Activated CD4-positive, alpha-beta T cell treated with anti-CD3 and anti-CD28 coated beads for 48 hours (primary cell): ENCODE measurements around the gene DDX1.

Source experiments
- DNase-seq: peaks from one replicate; pipeline ENCODE4 v3.0.0-alpha.2; 2020

Gene DDX1

DNA sequence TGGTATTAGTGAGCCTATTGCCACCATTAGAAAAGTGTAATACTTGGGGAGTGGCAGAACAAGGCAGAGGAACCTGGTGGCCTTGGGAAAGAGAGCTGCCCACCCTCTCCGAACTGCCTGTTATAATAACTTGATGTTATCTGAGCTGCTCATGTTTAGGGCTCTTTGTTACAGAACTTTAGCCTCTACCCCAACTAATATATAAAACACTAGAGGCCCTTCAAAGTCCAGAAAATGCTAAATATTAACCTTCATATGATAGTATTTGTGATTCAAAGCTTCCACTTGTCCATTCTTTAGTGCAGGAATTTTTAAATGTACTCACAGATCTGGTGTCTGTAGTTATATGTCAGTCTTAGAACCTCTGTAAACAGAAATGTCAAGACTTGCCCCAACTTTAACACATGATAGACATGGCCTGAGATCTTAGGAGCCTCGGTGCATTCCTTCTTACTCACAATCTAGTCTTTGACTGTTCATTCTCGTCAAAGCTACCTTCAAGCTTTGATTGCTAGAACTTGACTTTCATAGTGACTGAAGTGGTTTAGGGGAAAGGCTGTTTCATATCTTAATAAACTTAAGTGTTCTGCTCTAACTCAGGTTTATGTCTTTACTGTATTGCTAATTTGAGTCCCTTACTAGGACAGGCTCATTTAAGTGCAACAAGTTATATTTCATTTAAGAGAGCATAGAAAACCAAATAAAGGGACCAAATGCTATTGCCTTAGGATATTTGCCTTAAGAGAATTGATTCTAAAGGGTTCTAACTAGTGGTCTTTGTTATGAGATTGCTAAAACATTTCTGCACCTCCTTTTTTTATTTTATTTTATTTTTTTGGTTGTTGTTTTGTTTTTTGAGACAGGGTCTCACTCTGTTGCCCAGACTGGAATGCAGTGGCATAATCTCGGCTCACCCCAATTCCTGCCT, 41.6 kb downstream of the DDX1 start:
- DNase-seq: no peak

DNA sequence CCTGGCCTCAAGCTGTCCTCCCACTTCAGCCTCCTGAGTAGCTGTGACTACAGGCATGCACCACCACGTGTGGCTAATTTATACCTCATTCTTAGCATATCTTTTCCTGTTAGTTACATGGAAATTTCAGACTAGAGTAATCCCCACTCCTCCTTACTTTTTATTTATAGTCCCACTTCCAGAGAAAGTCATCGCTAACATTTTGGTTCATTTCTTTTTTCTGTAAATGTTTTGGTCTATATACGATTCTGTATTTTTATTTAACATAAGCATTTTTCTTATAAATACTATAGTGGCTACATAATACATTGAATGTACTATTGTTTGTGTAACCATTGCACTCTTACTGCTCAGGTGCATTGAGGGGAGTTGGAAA, 42.3 kb downstream of the DDX1 start:
- no peak for DNase-seq

DNA sequence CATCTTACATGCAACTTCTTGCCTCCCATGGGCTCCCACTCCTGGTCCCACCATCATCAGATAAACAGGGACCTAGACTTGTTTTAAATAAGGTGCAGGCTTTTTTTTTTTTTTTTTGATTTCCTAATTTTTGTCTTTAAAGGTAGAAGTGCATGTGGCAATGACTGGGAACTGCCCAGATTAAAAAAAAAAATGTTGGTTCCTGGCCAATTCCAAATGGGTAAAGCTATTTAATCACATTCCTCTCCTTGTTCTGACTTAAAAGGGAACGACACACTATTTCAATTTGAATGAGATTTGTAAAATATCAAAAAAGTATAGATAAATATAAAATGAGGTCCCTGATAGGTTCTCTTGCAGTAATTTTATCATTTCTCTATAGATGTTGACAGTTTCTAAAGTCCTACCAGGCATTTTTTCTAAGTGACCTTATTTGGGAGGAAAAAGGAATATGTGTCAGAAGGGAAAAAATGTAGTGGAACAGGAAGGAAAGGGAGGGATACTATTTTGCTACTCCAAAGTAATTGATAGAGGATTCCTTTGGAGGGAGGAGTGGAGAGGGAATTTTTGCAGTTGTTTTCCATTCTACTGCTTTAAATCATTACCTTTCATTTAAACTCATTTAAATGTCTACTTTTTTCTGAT, 43.3 kb downstream of the DDX1 start:
- no peak for DNase-seq

DNA sequence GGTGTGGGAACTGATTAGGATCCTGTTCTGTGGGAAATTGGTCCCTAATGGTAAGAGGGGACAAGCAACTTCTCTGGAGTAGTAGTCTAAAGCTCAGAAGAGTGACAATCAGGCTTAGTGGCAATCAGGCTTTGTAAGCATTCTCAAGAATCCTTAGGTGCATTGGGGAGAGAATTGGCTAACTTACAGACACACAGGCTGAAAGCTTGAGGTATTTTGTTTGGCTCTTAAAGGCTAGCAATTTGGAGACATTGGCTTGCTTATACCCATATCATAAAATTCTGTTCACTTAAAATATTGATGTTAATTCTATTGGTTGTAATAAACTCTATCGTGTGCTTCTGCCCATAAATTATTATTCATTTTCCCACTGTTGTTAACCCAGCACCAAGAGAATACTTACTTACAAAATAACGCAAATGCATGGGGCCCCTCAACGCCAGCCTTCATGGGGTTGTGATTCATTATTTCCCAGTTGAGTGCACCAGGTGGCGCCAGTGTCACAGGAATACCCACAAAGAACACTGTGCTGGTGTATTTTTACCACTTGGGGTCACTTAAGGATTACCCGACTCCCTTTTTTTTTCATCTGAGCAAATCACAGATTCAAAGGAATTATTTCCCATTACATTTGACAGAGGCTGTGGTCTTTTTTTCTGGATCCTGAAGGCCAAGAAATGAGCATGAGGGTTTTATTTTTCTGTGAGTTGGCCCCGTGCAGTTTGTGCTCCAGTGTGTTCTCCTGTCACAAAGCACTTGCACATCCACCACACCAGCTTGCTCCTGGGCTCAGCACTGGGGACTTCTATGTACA, 45.5 kb downstream of the DDX1 start:
- peak; percentile 68 for DNase-seq

DNA sequence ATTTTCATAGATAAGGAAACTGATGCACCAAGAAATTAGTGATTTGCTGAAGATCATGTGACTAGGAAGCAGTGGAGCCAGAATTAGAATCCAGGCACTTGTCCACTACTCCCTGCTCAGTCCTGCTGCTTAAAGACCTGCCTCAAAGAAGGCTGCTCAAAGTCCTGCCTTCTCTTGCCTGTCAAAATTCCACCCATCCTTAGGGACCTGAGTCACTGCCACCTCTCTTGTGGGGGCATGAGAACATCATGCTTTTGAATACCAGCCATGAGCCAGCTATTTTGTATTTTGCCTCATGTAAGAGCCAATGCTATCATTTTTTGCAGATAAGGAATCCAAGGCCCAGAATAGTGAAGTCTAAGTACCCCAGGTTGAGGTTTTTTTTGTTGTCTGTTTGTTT, 47.1 kb downstream of the DDX1 start:
- DNase-seq: no peak

DNA sequence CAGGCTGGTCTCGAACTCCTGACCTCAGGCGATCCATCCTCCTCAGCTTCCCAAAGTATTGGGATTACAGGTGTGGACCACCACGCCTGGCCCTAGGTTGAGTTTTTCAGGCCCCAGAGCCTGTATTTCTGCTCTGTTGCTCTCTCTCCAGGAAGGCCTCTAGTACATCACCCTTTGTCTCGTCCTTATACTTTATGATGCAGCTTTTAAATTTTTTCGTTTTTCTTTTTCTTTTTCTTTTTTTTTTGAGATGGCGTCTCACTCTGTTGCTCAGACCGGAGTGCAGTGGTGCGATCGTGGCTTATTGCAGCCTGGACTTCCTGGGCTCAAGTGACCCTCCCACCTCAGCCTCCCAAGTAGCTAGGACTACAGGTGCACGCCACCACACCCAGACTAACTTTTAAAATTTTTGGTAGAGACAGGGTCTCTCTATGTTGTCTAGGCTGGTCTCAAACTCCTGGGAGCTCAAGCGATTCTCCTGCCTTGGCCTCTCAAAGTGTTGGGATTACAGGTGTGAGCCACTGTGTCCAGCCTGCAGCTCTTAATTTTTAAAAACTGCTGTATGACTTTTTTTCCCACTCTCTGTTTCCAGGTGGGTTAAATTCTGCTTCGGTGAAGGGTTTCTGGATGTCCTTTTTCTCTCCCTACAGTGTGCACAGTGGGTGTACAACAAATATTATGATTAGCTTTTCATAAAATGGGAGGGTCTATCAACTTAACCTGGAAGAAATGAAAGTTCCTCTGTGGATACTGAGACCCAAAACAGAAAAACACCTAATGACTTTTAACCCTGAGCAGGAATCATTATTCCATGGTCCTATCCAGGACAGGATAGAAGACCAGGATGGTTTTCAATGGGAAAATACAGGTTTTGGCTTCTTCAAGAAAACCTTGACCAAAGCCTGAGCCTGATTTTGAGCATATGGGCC, 47.9 kb downstream of the DDX1 start:
- no peak for DNase-seq

DNA sequence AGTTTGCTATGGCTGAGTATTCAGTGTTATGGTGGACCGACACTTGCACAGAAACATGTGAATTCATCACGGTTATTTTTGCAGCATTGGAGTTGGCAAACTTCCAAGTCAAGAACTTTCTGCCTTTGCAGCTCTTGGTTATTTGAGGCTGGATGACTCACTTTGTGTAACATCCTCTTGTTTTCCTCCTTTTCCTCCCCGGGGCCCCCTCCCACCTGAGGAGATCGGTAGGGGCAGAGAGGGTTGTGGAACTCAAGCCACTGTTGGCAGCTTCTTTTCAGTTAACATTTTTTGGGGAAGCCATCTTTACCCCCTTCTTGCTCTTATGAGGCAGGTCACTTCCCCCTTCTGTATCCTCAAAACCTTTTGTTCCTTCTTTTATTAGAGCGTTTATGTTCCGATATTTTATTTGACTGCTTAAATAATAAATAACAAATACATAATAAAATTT, 48.6 kb downstream of the DDX1 start:
- no peak for DNase-seq

DNA sequence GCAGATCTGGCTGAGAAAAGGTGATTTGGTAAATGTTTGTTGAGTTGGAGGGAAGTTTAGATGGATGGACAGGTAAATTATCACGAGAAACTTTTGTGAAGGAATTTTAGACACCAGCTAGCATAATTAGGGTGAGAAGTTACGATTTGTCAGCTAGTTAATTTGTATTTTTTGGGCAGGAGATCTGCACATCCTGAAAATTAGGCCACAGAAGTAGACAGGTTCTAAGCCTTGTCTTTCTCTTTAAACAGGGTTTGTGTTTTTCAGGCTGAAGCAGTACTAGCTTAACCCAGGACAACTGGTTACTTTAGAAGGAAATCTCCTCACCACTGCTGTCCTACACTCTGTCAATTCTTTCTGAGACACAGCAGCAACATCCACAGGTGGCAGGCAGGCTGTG, 49.1 kb downstream of the DDX1 start:
- DNase-seq: no peak

DNA sequence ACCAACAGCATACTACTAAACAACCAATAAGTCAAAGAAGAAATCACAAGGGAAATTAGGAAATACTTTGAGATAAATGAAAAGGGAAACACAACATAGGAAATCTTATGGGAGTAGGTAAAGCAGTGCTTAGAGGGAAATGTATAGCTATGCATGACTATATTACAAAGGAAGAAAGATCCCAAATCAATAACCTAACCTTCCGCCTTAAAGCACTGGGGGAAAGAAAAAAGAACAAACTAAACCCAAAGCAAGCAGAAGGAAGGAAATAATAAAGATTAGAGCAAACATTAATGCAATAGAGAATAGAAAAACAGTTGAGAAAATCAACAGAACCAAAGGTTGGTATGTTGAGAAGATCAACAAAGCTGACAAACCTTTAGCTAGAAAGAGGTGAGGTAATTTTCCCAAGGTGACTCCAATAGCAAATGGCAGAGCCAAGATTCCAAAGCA, 49.9 kb downstream of the DDX1 start:
- DNase-seq: no peak

DNA sequence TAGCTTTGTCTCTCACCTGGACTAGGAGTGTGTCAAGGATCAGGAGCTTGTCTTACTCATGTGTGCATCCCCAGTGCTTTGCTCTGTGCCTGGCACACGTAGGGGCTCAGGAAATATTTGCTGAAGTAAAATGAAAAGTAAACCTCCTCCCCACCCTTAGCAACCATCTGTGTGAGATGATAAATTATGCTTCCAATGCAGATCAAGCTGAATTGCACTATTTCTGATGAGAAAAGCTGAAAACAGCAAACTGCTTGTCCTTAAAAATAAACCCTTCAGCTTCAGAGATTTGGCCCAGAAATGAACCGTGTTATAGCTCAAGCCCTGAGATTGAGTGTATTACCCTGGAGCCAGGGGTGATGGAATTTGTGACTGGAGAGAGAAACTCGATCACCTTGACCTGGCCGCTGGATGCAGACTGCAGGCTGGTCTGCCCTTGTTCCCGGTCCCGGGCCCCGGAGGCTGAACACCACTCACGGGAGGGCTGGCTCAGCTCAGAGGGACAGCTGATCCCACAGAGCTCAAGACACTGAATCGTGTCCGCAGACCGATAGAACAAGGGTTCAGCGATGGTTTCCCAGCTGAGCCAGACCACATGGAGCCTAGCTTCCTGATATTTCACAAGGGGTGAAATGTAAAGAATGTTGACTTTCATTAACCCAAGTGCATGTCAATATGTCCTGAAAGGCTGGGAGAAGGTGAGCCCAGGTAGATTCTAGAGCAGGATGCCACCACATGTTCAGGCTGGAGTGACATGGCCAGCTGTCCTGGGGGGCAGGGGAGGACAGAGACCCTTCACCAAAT, 50.5 kb downstream of the DDX1 start:
- DNase-seq: no peak

DNA sequence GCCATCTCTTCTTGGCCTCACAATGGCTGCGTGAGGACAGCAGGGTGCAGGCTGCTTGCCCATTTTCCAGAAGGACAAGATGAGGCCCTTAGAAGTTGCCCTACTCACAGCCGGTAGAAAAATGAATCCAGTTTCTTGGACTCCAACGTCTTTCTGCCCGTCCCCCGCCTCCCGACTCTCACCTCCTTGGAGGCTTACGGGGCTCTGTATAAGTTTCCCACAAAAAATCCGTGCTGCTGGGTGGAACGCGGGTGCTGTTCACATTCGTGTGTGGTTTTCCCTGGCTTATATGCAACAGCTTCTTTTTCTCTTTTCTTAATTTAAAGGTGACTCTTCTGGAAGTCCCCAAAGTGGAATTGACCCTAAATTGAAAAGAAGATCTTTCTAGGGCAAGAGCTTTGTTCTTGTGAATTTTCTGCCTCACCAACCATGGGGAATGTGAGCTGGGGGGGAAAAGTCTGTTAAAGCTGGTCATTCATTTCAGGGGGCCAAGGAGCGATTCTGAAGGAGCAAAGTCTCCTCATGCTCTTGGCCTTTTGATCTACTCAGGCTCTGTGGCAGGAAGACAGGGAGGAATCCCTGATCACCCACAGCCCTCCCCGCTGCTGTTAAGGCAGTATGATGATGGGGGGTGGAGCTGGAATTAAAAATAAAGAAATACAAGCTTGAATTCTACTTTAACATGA, 51.3 kb downstream of the DDX1 start:
- no peak for DNase-seq

DNA sequence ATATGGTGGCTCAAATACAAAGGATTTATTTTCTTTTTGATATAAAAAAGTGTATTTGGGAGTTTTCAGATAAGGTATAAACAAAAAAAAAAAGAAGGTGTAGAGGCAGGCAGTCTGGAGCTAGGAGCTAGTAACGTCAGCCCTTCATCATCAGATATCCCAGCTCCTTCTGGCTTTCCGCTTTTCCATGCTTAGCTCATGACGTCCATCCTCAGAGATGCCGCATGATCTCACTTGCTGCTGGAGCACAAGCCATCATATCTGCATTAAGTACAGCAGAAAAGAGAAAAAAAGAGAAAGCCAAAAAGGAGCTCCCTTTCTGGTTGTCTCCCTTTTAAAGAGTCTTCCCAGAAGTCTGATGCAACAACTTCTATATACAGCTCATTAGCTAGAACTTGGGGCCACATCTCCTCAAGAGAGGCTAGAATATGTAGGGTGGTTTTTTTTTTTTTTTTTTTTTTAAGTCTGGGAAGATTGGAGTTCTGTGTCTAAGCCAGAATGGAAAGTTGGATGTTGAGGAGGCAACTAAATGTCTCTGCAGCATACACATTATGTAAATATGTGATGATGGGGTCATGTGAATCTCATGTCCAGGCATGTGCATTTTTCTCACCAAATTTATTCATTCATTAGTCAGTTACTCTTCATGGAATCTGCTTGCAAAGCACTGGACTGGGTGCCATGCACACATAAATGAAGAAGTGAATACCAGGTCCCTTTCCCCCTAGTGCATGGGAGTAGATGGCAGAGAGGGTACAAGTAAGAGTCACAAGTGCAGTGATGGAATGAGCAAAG, 52.3 kb downstream of the DDX1 start:
- no peak for DNase-seq

DNA sequence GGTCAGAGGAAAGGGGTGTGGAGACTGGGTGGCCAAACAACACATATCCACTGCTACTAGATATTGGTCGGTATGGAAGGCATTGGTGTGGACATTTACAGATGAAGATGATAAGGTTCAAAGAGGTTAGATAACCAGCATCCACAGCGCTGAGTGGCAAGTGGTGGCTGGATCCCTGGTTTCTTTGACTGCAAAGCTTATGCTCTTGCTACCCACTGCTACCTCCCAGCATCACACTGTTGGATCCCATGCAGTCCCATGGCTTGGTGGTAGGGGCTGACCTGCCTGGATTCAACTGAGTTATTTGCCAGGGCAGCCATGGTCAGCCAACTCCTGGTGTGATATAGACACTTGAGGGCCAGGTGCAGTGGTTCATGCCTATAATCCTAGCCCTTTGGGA, 53.6 kb downstream of the DDX1 start:
- no peak for DNase-seq

DNA sequence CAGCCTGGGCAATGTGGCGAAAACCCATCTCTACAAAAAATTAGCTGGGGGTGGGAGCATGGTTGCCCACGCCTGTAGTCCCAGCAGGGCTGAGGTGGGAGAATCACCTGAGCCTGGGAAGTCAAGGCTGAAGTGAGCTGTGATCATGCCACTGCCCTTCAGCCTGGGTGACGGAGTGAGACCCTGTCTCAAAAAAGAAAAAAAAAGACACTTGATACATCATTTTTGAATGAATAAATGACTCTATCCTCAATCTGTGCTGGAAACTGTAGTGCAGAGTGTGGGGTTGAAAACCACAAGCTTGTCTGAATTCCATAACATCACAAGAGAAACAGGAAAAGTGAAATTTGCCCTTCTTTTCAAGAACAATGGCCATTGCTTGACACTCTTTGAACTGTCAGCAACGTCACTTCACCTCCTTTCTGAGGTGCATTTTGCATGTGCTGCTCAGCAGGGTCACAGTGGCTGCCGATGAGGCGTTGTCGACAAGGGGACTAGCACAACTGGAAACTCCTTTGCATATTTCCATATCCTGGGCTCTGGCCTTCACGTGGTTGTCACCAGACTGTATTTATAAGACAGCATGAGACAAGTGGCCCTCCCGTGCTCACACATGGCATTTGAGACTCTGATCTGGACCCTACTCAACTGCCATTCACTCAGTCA, 54.2 kb downstream of the DDX1 start:
- no peak for DNase-seq

DNA sequence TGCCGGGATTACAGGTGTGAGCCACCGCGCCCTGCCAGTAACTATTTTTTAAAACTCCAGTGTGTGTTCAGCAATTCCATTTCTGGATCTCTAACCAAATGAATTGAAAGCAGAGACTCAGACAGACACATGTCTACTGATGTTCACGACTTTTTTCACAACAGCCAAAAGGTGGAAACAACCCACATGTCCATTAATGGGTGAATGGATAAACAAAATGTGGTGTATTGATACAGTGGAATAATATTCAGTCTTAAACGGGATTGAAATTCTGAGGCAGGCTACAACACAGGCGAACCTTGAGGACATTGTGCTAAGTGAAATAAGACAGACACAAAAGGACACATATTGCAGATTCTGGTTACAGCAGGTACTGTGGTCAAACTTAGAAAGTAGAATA, 55.0 kb downstream of the DDX1 start:
- no peak for DNase-seq

DNA sequence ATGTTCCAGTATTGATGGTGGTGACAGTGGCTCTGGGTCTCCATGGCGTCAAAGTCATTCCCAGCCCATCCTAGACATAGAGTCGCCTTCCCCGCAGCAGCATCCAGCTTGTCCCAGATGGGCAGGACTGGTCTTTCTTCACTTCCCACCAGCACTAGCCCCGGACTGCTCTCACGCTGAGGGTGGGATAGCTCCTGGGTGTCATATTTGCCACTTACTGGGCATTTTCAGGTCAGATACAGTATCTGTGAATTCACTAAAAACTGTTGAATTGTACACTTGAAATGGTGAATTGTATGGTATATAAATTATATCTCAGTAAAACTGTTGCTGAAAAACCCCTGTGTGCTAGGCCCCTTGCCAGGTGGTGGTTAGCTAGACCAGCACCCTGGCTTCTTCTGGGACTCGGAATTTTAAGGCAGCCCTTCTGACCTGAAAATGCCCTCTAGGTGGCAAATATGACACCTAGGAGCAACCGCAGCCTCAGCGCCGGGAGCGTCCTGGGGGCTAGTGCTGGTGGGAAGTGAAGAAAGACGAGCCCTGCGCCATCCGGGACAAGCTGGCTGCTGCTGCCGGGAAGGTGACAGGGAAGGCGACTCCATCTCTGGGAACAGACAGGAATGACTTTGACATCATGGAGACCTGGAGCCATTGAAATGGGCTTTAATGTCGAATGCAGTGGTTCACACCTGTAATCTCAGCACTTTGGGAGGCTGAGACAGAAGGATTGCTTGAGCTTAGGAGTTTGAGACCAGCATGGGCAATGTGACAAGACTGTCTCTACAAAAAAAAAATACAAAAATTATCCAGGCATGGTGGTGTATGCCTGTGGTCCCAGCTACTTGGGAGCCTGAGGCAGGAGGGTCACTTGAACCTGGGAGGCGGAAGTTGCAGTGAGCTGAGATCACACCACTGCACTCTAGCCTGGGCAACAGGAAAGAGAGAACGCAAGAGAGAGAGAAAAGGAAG, 56.2 kb downstream of the DDX1 start:
- no peak for DNase-seq

DNA sequence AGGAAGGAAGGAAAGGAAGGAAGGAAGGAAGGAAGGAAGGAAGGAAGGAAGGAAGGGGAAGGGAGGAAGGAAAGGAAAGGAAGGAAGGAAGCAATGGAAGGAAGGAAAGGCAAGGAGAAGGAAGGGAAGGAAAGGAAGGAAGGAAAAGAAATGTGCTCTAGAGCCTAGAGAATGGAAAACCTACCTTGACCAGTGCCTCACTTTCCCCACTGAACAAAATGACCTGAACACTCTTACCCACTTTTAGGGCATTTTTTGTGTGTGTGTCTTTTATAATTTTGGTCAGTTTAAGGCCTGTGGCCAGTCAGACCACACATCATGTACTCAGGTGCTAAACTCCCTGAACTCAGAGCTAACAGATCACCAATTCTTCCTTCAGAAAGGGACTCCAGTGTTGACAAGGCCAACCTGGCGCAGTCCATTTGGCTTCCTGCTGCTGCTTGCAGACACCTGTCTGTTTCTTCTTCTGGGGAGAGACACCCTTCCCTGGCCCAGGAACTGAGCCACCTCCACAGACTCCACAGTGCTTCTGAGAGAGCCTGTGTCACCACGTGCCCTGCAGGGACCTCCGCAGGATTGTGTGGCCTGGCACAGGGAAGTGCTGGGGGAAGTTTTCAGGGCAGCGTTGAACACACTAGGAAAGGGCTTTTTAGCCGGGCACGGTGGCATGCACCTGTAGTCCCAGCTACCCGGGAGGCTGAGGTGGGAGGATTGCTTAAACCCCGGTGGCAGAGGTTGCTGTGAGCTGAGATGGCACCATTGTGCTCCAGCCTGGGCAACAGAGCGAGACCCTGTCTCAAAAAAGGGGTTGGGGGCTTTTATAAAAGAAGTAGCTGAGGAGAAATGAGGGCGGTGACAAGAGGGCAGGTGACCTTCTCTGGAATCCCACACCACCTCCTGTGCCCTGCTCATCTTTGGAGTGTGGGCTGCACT, 57.2 kb downstream of the DDX1 start:
- no peak for DNase-seq
